SK-N-SH (cell line): ENCODE data around the gene BCL7B. TPM values are rescaled to one million over a fixed set of nuclear protein-coding genes. Genes with fewer than 3 reads are reported as not detected.
A peak's percentile ranks its signal among the peaks of the same experiment; 100 is the strongest.

Experiments used
- CTCF ChIA-PET: fragments of 300-600, 350-600 bp; formaldehyde crosslinking; extraction: SDS; loops from one replicate; lab custom pipeline; 2021; lab: Yijun Ruan, JAX
- POLR2A ChIA-PET: fragments of 350-600 bp; sonication (Branson Sonifier 250); formaldehyde crosslinking; extraction: SDS; loops from one replicate; lab custom pipeline; 2020; ENCODE audit warnings: antibody characterized with exemption, inconsistent platforms; lab: Yijun Ruan, JAX
- DNase-seq: peaks from one replicate; pipeline ENCODE4 v3.0.0; 2012
- H2AFZ ChIP-seq: fragments of 200-600 bp; sonication (generic); 2 replicates; pipeline ENCODE4 v1.8.1; 2016; ENCODE audit warnings: antibody characterized with exemption, mild to moderate bottlenecking, low read depth
- H3F3A ChIP-seq: fragments of 200-600 bp; sonication (generic); replicated peaks from 2 replicates; pipeline ENCODE3; 2016; ENCODE audit warnings: antibody characterized with exemption, mild to moderate bottlenecking; ENCODE audit not compliant: insufficient read depth
- H3K27ac ChIP-seq, 2 experiments: fragments of 200-500 bp in 1 of 2; fragments of 200-600 bp in 1 of 2; sonication (Bioruptor generic) in 1 of 2; sonication (generic), shearing (Covaris generic) in 1 of 2; 2 replicates each; pipeline versions ENCODE4 v1.5.1 to v1.6.1; 2014 to 2016; ENCODE audit warnings: low read depth in 2 of 2, inconsistent platforms in 1 of 2, low read length in 1 of 2, mild to moderate bottlenecking in 1 of 2, mixed read lengths in 1 of 2
- H3K27me3 ChIP-seq: fragments of 200-600 bp; sonication (generic), shearing (Covaris generic); 2 replicates; pipeline ENCODE4 v1.6.1; 2016; ENCODE audit warnings: mixed run types; ENCODE audit not compliant: insufficient read depth
- H3K36me3 ChIP-seq, 2 experiments: fragments of 200-500 bp in 1 of 2; fragments of 200-600 bp in 1 of 2; sonication (Bioruptor generic) in 1 of 2; sonication (generic) in 1 of 2; replicated peaks in 1 of 2; 2 replicates each; pipeline versions ENCODE3 to v1.5.1; 2014 to 2016; ENCODE audit warnings: low read length in 1 of 2, mild to moderate bottlenecking in 1 of 2; ENCODE audit not compliant: insufficient read depth in 2 of 2, control insufficient read depth in 1 of 2
- H3K4me1 ChIP-seq, 2 experiments: fragments of 200-500 bp in 1 of 2; fragments of 200-600 bp in 1 of 2; sonication (Bioruptor generic) in 1 of 2; sonication (generic), shearing (Covaris generic) in 1 of 2; 2 replicates each; pipeline versions ENCODE4 v1.5.1 to v1.6.1; 2014 to 2016; ENCODE audit warnings: low read depth in 1 of 2, low read length in 1 of 2, mixed run types in 1 of 2; ENCODE audit not compliant: insufficient read depth in 2 of 2, control insufficient read depth in 1 of 2
- H3K4me2 ChIP-seq: fragments of 200-600 bp; sonication (generic), shearing (Covaris generic); 2 replicates; pipeline ENCODE4 v1.6.1; 2017; ENCODE audit warnings: mixed run types
- H3K4me3 ChIP-seq, 2 experiments: fragments of 200-500 bp in 1 of 2; fragments of 200-600 bp in 1 of 2; sonication (Bioruptor generic) in 1 of 2; sonication (generic), shearing (Covaris generic) in 1 of 2; 2 replicates each; pipeline versions ENCODE4 v1.5.1 to v1.8.1; 2014 to 2016; ENCODE audit warnings: low read depth in 2 of 2, inconsistent platforms in 1 of 2, low read length in 1 of 2, mild to moderate bottlenecking in 1 of 2, mixed read lengths in 1 of 2, moderate library complexity in 1 of 2
- H3K79me2 ChIP-seq: fragments of 200-600 bp; sonication (generic); 2 replicates; pipeline ENCODE4 v1.8.1; 2017; ENCODE audit warnings: mild to moderate bottlenecking; ENCODE audit not compliant: insufficient read depth
- H3K9ac ChIP-seq: fragments of 200-600 bp; sonication (generic); 2 replicates; pipeline ENCODE4 v1.6.1; 2017; ENCODE audit warnings: mixed run types
- H3K9me2 ChIP-seq: fragments of 200-600 bp; sonication (generic); 2 replicates; pipeline ENCODE4 v1.6.1; 2017; ENCODE audit warnings: mixed run types
- H3K9me3 ChIP-seq: fragments of 200-600 bp; sonication (generic); 2 replicates; pipeline ENCODE4 v1.6.1; 2017; ENCODE audit warnings: mixed run types, mild to moderate bottlenecking, moderate library complexity
- H4K20me1 ChIP-seq: fragments of 200-600 bp; sonication (generic); 2 replicates; pipeline ENCODE4 v1.6.1; 2017; ENCODE audit warnings: mild to moderate bottlenecking, mixed run types; ENCODE audit not compliant: insufficient read depth
- FOSL2 ChIP-seq: IDR thresholded peaks from 2 replicates; pipeline ENCODE4 v1.4.0; 2012; ENCODE audit warnings: low read depth, mild to moderate bottlenecking, moderate library complexity, borderline replicate concordance
- GABPA ChIP-seq: IDR thresholded peaks from 2 replicates; pipeline ENCODE4 v1.4.0; 2012; ENCODE audit warnings: low read depth, mild to moderate bottlenecking
- JUND ChIP-seq: IDR thresholded peaks from 2 replicates; pipeline ENCODE4 v1.4.0; 2012
- MAX ChIP-seq: IDR thresholded peaks from 2 replicates; pipeline ENCODE4 v1.4.0; 2012; ENCODE audit warnings: low read depth
- MEF2A ChIP-seq: IDR thresholded peaks from 2 replicates; pipeline ENCODE4 v1.4.0; 2012; ENCODE audit warnings: low read depth, borderline replicate concordance
- PBX3 ChIP-seq: IDR thresholded peaks from 2 replicates; pipeline ENCODE4; 2012
- POLR2AphosphoS5 ChIP-seq: IDR thresholded peaks from 2 replicates; pipeline ENCODE4 v1.6.1; 2012; ENCODE audit warnings: low read depth, low read length
- RAD21 ChIP-seq: IDR thresholded peaks from 2 replicates; pipeline ENCODE4 v1.6.1; 2012; ENCODE audit warnings: mild to moderate bottlenecking, low read length
- RXRA ChIP-seq: IDR thresholded peaks from 2 replicates; pipeline ENCODE4 v1.4.0; 2012; ENCODE audit warnings: low read depth, mild to moderate bottlenecking, borderline replicate concordance
- SIN3A ChIP-seq: IDR thresholded peaks from 2 replicates; pipeline ENCODE4 v1.6.1; 2012; ENCODE audit warnings: low read depth, mild to moderate bottlenecking, low read length, moderate library complexity, borderline replicate concordance
- TAF1 ChIP-seq: IDR thresholded peaks from 2 replicates; pipeline ENCODE4 v1.6.1; 2012; ENCODE audit warnings: low read depth, mild to moderate bottlenecking, low read length, moderate library complexity, borderline replicate concordance
- TCF12 ChIP-seq: IDR thresholded peaks from 2 replicates; pipeline ENCODE4 v1.4.0; 2012
- ZBTB33 ChIP-seq: IDR thresholded peaks from 2 replicates; pipeline ENCODE4 v1.4.0; 2012; ENCODE audit warnings: low read depth, borderline replicate concordance
- WGBS: methylation state at CpG from one replicate; pipeline ENCODE4 v1.1.6; 2017; ENCODE audit warnings: low lambda C conversion rate; 5-methylcytosine and 5-hydroxymethylcytosine counted together
- polyA plus RNA-seq, 3 experiments: library from polyadenylated mRNA; depleted of rRNA; stranded (reverse); fragments of >200 nt; gene quantifications; 2 replicates each; pipeline ENCODE4 v1.2.3, GENCODE V29; 2012

Gene BCL7B
- polyA plus RNA-seq, 1 of the 3 experiments (the other 2 are of a cell fraction) = 114 TPM

GRCh38 chr7:73560109-73560835 lies 2.8 kb upstream of the BCL7B start:
- no peaks in the 10 kb centered on the region for H3K9me2 ChIP-seq
- H4K20me1 ChIP-seq = peaks cover 17% of the 10 kb centered on the region
- peaks cover 24% of the 10 kb centered on the region for H3F3A ChIP-seq
- no peak overlapping the region for H3K4me3 ChIP-seq
- POLR2A ChIA-PET = interaction anchor here (0.6 to 1.4 kb wide), 2 partner anchors 15 to 38 kb away, joined by 4 read pairs; partner anchors contain the start of gene BAZ1B
- no peaks in the 10 kb centered on the region for H3K27me3 ChIP-seq
- H3K36me3 ChIP-seq = no peaks in the 10 kb centered on the region
- peak overlapping the region; percentile 86; the same call in 1 of the 2 replicates for H2AFZ ChIP-seq
- CTCF ChIA-PET = interaction anchor here (0.6 to 2.4 kb wide), 3 partner anchors 9 to 166 kb away, joined by 3 to 7 read pairs (median 5); no protein-coding TSS in a partner anchor
- peak overlapping the region; percentile 43 for H3K4me2 ChIP-seq
- WGBS = 74% methylated on average over 11 of the region's 11 CpGs
- TF ChIP-seq PBX3 = peak; percentile 35; the same call in 1 of the 2 replicates
- peak; percentile 92 for TF ChIP-seq MAX
- TF ChIP-seq TAF1 = 0 out of 2 replicates have a peak, but pooled peaks have one; percentile 16
- peak; percentile 64; the same call in 1 of the 2 replicates for TF ChIP-seq JUND
- peak; percentile 91; the same call in 1 of the 2 replicates for TF ChIP-seq FOSL2
- TF ChIP-seq MEF2A = 0 out of 2 replicates have a peak, but pooled peaks have one; percentile 44
- no peak for TF ChIP-seq RAD21
- TF ChIP-seq SIN3A = peak; percentile 60; the same call in 1 of the 2 replicates
- no peak for TF ChIP-seq ZBTB33
- TF ChIP-seq RXRA = no peak; the same call in 1 of the 2 replicates
- TF ChIP-seq TCF12 = peak; percentile 69; the same call in 1 of the 2 replicates
- no peak for TF ChIP-seq GABPA
- peak; percentile 53; the same call in 1 of the 2 replicates for TF ChIP-seq POLR2AphosphoS5
- H3K79me2 ChIP-seq = peaks cover 17% of the 10 kb centered on the region
- peaks cover 9 to 15% of the 10 kb centered on the region in 2 experiments; a peak in 3 of 4 replicates for H3K4me1 ChIP-seq
- DNase-seq = peak; percentile 24
- no peak overlapping the region; the same call in 1 of the 2 replicates for H3K9ac ChIP-seq
- H3K27ac ChIP-seq = peak overlapping the region in 1 of 2 experiments; percentile 56; a peak in 2 of 4 replicates
- no peaks in the 10 kb centered on the region for H3K9me3 ChIP-seq
